ENCODE data around the gene TCF23. TPM values are rescaled to one million over a fixed set of nuclear protein-coding genes. Genes with fewer than 3 reads are reported as not detected.
"Not testable (repeated sequence)": the region's sequence is repeated elsewhere in the genome, so short reads cannot be mapped to it uniquely, and the experiment has no call there.

The TCF23 gene
- total and polyA plus RNA-seq, 2 experiments from 2014 or later = not detected

DNA sequence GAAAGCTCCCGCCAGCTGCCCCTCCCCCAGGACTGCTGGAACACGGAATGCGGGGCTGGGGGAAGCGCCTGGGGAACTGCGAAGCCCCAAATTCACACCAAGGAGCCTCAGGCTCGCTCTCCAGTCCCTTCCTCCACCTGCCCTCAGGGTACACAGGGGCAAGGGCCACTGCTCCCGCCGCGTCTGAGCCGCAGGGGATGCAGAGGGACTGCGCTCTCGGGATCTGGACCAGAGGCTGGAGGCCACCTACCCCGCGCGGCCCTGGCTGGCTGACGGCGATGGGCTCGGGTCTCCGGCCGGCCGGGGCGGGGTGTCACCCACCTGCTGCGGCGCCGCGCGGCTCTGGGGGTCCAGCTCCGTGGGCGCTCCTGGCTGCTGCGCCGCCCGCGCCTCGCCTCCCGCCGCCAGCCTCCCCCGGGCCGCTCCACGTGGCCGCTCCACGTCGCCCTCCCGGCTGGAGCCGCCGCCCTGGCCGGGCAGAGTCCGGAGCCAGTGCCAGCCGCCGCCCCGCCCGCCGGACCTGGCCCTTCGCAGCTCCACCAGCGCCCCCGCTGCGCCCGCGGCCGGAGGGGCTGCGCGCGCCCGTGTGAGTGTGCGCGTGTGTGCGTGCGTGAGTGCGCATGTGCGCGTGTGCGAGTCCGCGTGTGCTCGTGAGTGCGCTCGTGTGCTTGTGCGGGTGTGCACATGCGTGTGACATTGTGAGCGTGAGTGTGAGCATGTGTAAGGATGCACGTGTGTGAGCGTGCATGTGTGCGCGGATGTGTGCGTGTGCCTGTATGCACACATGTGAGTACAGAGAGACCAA lies 30.1 kb upstream of the TCF23 start, which contains the start of gene CGREF1:
CGREF1 (minus strand) TSS at position 604 of the 805 bp plus-strand sequence. CDS start 14,762 bp downstream, outside the sequence.
- Histone ChIP-seq H3K36me3 (no peaks in the 10 kb centered on the region), H3K27me3 (peaks cover 82% of the 10 kb centered on the region), H3K27ac (no peak within 1 kb of the TSS), H3K4me1 (ENCODE audit: low read depth) (no peaks in the 10 kb centered on the region), H3K9me3 (ENCODE audit: low read depth) (no peaks in the 10 kb centered on the region), H3K4me3 (peak within 1 kb of the TSS; percentile 26)
- no peak for TF ChIP-seq CTCF (IDR thresholded peaks at IDR 0.05; ENCODE audit: low read depth, low read length)
- DNase-seq (ENCODE audit: low read depth in 1 of 2, low spot score in 1 of 2) = peak; percentile 12 to 31

DNA sequence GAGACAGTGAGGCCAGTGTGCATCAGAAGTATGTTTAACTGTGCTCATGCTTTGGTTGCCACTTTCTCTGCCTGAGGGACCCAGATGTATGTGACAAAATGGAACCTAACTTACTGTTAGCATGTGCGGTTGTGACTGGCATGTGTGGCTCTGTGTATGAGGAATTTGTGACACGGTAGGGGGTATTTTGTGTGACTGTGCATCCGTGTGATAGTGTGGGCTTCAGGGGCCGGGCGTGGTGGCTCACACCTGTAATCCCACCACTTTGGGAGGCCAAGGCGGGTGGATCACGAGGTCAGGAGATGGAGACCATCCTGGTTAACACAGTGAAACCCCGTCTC lies 29.5 kb upstream of the TCF23 start:
- not testable (repeated sequence) for H3K36me3 ChIP-seq; H3K9me3 ChIP-seq (ENCODE audit: low read depth); DNase-seq (ENCODE audit: low read depth in 1 of 2, low spot score in 1 of 2); H3K4me1 ChIP-seq (ENCODE audit: low read depth); H3K27ac ChIP-seq
- H3K4me3 ChIP-seq = peak overlapping the region; percentile 26
- H3K27me3 ChIP-seq = peaks cover 82% of the 10 kb centered on the region

- H3K27me3 ChIP-seq = peaks cover 66% of the 10 kb centered on the region
- H3K4me1 ChIP-seq (ENCODE audit: low read depth) = no peaks in the 10 kb centered on the region
- H3K36me3 ChIP-seq = no peaks in the 10 kb centered on the region
- DNase-seq (ENCODE audit: low read depth in 1 of 2, low spot score in 1 of 2) = no peak
- H3K9me3 ChIP-seq (ENCODE audit: low read depth) = no peaks in the 10 kb centered on the region
- no peak overlapping the region for H3K4me3 ChIP-seq
- H3K27ac ChIP-seq = no peak overlapping the region
- no peak for TF ChIP-seq CTCF (IDR thresholded peaks at IDR 0.05; ENCODE audit: low read depth, low read length)
These were observed 26.9 kb upstream of the TCF23 start for GRCh38 chr2:27121906-27122305.

GRCh38 chr2:27122791-27123190 lies 26.0 kb upstream of the TCF23 start:
- H3K27me3 ChIP-seq = peaks cover 57% of the 10 kb centered on the region
- DNase-seq (ENCODE audit: low read depth in 1 of 2, low spot score in 1 of 2) = no peak

GRCh38 chr2:27123302-27124150 lies 25.3 kb upstream of the TCF23 start, which contains the start of gene ABHD1:
Gene ABHD1, plus strand, starts transcription at chr2:27123815. Its CDS starts 134 bp downstream, at chr2:27123949.
- H3K36me3 ChIP-seq = no peaks in the 10 kb centered on the region
- H3K4me3 ChIP-seq = peak within 1 kb of the TSS; percentile 58
- peak; percentile 22 to 66 for DNase-seq (ENCODE audit: low read depth in 1 of 2, low spot score in 1 of 2)
- H3K27ac ChIP-seq = no peak within 1 kb of the TSS
- TF ChIP-seq CTCF (IDR thresholded peaks at IDR 0.05; ENCODE audit: low read depth, low read length) = no peak
- no peaks in the 10 kb centered on the region for H3K9me3 ChIP-seq (ENCODE audit: low read depth)
- H3K27me3 ChIP-seq = peaks cover 49% of the 10 kb centered on the region
- H3K4me1 ChIP-seq (ENCODE audit: low read depth) = no peaks in the 10 kb centered on the region

More at GRCh38 chr2:27122791-27123190, 26.0 kb upstream of the TCF23 start:
- no peaks in the 10 kb centered on the region for H3K36me3 ChIP-seq
- no peaks in the 10 kb centered on the region for H3K9me3 ChIP-seq (ENCODE audit: low read depth)
- no peak overlapping the region for H3K27ac ChIP-seq
- no peaks in the 10 kb centered on the region for H3K4me1 ChIP-seq (ENCODE audit: low read depth)
- no peak overlapping the region for H3K4me3 ChIP-seq
- TF ChIP-seq CTCF (IDR thresholded peaks at IDR 0.05; ENCODE audit: low read depth, low read length) = no peak

Measured in cardiac muscle cell (in vitro differentiated cells and primary cell).